ENCODE data around the gene RSBN1L. TPM values are rescaled to one million over a fixed set of nuclear protein-coding genes. Genes with fewer than 3 reads are reported as not detected.

RSBN1L gene
- total and polyA plus RNA-seq, 2 donors (not counting 3 experiments of a cell fraction or from before 2014, with no cell fraction given): 3.0 to 13.1 TPM

Other genes with a start within 250 kb of the RSBN1L start
- gene PTPN12, start 159.2 kb upstream of the RSBN1L start, total RNA-seq: 132 and 137 TPM in 2 replicates
- 28.7 and 30.6 TPM in 2 replicates for gene PTPN12, start 159.2 kb upstream of the RSBN1L start, polyA plus RNA-seq
- gene TMEM60, start 102.0 kb downstream of the RSBN1L start, total RNA-seq: 15.0 and 15.8 TPM in 2 replicates
- gene TMEM60, start 102.0 kb downstream of the RSBN1L start, polyA plus RNA-seq: 17.8 and 19.5 TPM in 2 replicates
- 21.4 TPM in 2 replicates for gene PHTF2, start 102.3 kb downstream of the RSBN1L start, total RNA-seq
- gene PHTF2, start 102.3 kb downstream of the RSBN1L start, polyA plus RNA-seq: 8.4 and 13.3 TPM in 2 replicates